Uterus (tissue), 4 donors: ENCODE measurements around the gene EGFLAM. TPM values are rescaled to one million over a fixed set of nuclear protein-coding genes. Genes with fewer than 3 reads are reported as not detected.
"Not testable (repeated sequence)": the region's sequence is repeated elsewhere in the genome, so short reads cannot be mapped to it uniquely, and the experiment has no call there.

Experiments
- DNase-seq, 2 donors: peaks; one replicate each; pipeline ENCODE4 v3.0.0-alpha.2; 2019 to 2020
- H3K27ac ChIP-seq, 2 donors: fragments of 200-600 bp; sonication (generic); 1 replicate in 1 of 2; 2 replicates in 1 of 2; pipeline ENCODE4 v1.5.1; 2016 to 2018
- H3K27me3 ChIP-seq, 2 donors: fragments of 200-600 bp; sonication (generic); one replicate each; pipeline ENCODE4 v1.5.1; 2018 to 2019; ENCODE audit warnings: control low read depth in 1 of 2
- H3K36me3 ChIP-seq, 2 donors: fragments of 200-600 bp; sonication (generic); one replicate each; pipeline ENCODE4 v1.5.1; 2019; ENCODE audit warnings: control low read depth in 1 of 2
- H3K4me1 ChIP-seq, 2 donors: fragments of 200-600 bp; sonication (generic); one replicate each; pipeline ENCODE4 v1.5.1; 2018 to 2019; ENCODE audit warnings: control low read depth in 1 of 2
- H3K4me3 ChIP-seq, 2 donors: fragments of 200-600 bp; sonication (generic); 1 replicate in 1 of 2; 2 replicates in 1 of 2; pipeline ENCODE4 v1.5.1; 2018 to 2019; ENCODE audit warnings: mild to moderate bottlenecking in 1 of 2
- H3K9me3 ChIP-seq, 2 donors: fragments of 200-600 bp; sonication (generic); one replicate each; pipeline ENCODE4 v1.5.1; 2019; ENCODE audit warnings: control low read depth in 1 of 2
- POLR2A ChIP-seq, 2 donors: fragments of 450-650 bp; IDR thresholded peaks; one replicate each; pipeline ENCODE4 v1.6.1; 2016; ENCODE audit warnings: antibody characterized with exemption in 2 of 2, mild to moderate bottlenecking in 1 of 2, moderate library complexity in 1 of 2
- intact Hi-C: fragments of 100-400 bp; cut with DNase I; formaldehyde crosslinking; loops from one replicate; pipeline ENCODE4 v1.15.1; 2023; ENCODE audit warnings: low total_unique reads
- total RNA-seq, 4 donors: library from RNA; depleted of rRNA in 3 of 4; stranded (reverse); fragments of >200 nt in 3 of 4; gene quantifications; one replicate each; pipeline versions ENCODE4 v1.1.0 to v1.2.4, GENCODE V29; 2014 to 2023
- TF ChIP-seq, protein P1 (sequence below), 4 experiments: fragments of 200-600 bp in 2 of 4; fragments of 450-650 bp in 2 of 4; sonication (generic) in 2 of 4; IDR thresholded peaks; one replicate each; pipeline ENCODE4 v1.5.1; 2016 to 2019; ENCODE audit warnings: antibody characterized with exemption in 4 of 4, mild to moderate bottlenecking in 2 of 4, moderate library complexity in 1 of 4
- donor health status: DM: yes; HTN: yes; CAD: no.

EGFLAM gene
- total RNA-seq, 4 donors from 2014 or later = 0.26 to 16.8 (median 3.6) TPM

DNA sequence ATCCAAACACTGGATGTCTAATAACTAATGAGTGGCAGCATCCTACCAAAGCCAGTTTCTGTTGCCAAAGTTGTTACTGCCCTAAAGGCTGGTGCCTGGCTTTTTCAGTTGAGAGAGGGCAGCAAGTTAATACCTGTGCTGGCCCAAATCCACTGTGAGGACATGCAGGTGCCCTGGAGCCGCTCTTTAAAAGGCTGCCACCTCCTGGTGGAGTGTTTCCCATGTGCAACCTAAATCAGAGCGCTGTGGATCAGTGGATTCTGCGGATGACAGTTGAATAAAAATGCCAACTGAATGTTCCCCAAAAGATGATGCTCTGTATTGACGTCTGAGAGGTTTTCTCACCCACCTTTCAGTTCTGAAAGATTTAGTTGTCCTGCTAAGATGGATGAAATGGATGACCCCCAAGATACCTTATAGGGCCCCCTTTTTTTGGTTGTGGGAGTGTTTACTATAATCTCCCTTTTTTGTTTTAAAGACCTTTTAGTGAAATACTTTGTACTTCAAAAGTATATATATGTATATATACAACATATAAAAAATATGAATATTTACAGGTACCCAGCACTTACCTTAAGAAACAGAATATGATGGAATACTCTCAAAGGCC lies 146.4 kb downstream of the EGFLAM start:
- intact Hi-C loops = no loop called here

DNA sequence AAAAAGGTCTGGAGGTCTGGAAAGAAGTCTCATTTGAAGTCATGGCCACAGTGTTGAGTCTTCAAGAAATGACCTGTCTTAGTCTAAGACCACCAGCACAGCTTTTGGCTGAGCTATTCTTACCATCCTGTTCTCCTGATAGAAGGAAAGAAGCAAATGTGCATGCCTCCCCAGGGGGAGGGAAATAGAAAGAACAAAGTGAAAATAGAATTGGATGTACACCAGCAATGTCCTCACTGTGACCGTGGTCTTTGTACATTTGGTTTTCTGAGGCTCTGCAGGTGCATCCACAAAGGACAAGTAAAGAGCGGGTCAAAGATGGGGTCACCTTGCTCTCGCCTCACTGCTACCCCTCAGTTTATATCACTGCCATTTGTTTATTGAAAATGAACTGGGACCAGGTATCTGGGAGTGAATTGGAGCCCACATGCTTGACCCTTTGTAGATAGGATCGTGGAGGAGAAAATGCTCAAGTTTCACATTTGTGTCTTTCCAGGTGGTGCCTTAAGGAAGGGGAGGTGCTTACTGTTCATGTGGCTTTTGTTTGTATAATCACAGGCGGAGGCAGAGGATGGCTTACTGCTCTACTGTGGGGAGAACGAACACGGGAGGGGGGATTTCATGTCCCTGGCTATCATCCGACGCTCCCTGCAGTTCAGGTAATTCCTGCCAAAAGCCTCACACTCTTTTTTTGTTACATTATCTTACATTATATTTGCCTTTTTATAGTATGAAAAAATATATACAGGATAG lies 150.3 kb downstream of the EGFLAM start:
- H3K9me3 ChIP-seq = no peaks in the 10 kb centered on the region
- H3K36me3 ChIP-seq = no peaks in the 10 kb centered on the region
- TF ChIP-seq POLR2A (IDR thresholded peaks at IDR 0.05) = no peak
- TF ChIP-seq, protein P1, sequence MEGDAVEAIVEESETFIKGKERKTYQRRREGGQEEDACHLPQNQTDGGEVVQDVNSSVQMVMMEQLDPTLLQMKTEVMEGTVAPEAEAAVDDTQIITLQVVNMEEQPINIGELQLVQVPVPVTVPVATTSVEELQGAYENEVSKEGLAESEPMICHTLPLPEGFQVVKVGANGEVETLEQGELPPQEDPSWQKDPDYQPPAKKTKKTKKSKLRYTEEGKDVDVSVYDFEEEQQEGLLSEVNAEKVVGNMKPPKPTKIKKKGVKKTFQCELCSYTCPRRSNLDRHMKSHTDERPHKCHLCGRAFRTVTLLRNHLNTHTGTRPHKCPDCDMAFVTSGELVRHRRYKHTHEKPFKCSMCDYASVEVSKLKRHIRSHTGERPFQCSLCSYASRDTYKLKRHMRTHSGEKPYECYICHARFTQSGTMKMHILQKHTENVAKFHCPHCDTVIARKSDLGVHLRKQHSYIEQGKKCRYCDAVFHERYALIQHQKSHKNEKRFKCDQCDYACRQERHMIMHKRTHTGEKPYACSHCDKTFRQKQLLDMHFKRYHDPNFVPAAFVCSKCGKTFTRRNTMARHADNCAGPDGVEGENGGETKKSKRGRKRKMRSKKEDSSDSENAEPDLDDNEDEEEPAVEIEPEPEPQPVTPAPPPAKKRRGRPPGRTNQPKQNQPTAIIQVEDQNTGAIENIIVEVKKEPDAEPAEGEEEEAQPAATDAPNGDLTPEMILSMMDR (IDR thresholded peaks at IDR 0.05) = no peak
- no peaks in the 10 kb centered on the region for H3K27me3 ChIP-seq
- H3K27ac ChIP-seq = no peak overlapping the region
- H3K4me3 ChIP-seq = no peak overlapping the region
- H3K4me1 ChIP-seq = no peaks in the 10 kb centered on the region
- no peak for DNase-seq
- intact Hi-C loops = no loop called here

More for the DNA sequence above, 146.4 kb downstream of the EGFLAM start:
- Histone ChIP-seq H3K4me3 (no peak overlapping the region), H3K27me3 (no peaks in the 10 kb centered on the region), H3K9me3 (no peaks in the 10 kb centered on the region), H3K36me3 (no peaks in the 10 kb centered on the region), H3K27ac (no peak overlapping the region), H3K4me1 (no peaks in the 10 kb centered on the region)
- no peak for TF ChIP-seq POLR2A (IDR thresholded peaks at IDR 0.05)
- TF ChIP-seq, protein P1 (IDR thresholded peaks at IDR 0.05) = no peak
- DNase-seq = no peak

DNA sequence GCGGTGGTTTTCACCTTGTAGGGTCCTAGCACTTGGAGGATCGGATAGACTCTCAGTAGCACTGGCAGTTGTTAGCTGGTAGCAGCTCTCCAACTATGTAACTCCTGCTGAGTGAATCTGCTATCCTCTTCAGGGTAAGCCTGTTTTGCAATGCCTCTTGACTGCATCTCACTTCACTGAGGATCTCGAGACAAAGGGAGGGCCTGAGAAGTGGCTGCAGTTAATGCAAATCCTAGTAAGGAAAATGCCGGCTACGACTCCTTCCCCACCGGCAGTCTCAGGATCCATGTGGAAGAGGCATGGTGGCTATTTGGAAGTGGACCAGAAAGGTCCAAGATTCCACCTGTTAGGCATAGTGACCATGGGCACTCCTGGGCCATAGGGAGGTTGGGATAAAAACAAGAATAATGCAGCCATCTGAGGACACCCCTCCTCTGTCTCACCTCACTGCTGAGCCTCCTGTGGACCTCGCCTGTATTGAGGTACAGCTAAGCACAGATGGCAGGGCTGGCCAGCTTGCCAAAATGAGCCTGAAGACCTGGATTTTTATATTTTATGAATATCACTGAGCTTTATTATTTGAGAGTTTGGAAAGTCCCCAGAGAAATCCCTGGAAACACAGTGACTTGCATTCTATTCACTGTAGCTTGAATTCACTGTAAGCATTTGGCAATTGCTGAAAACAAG lies 152.1 kb downstream of the EGFLAM start:
- TF ChIP-seq POLR2A (IDR thresholded peaks at IDR 0.05) = no peak
- intact Hi-C loops = no loop called here
- Histone ChIP-seq H3K9me3 (no peaks in the 10 kb centered on the region), H3K4me1 (no peaks in the 10 kb centered on the region), H3K27me3 (no peaks in the 10 kb centered on the region), H3K27ac (no peak overlapping the region), H3K4me3 (no peak overlapping the region), H3K36me3 (no peaks in the 10 kb centered on the region)
- DNase-seq = no peak

DNA sequence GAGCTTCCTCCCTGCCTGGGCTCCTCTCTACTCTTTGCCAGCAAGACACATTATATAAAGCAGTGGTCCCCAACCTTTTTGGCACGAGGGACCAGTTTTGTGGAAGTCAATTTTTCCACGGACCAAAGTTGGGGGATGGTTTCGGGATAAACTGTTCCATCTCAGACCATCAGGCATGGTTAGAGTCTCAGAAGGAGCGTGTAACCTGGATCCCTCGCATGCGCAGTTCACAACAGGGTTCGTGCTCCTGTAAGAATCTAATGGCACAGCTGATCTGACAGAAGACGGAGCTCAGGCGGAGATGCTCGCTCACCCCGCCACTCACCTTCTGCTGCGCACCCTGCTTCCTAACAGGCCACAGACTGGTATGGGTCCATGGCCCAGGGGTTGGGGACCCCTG lies 155.3 kb downstream of the EGFLAM start:
- Histone ChIP-seq H3K4me3 (no peak overlapping the region), H3K27me3 (no peaks in the 10 kb centered on the region), H3K36me3 (no peaks in the 10 kb centered on the region), H3K27ac (no peak overlapping the region), H3K9me3 (no peaks in the 10 kb centered on the region), H3K4me1 (no peaks in the 10 kb centered on the region)
- no peak for DNase-seq
- no peak for TF ChIP-seq POLR2A (IDR thresholded peaks at IDR 0.05)
- TF ChIP-seq, protein P1 (IDR thresholded peaks at IDR 0.05) = no peak
- intact Hi-C loops = no loop called here

DNA sequence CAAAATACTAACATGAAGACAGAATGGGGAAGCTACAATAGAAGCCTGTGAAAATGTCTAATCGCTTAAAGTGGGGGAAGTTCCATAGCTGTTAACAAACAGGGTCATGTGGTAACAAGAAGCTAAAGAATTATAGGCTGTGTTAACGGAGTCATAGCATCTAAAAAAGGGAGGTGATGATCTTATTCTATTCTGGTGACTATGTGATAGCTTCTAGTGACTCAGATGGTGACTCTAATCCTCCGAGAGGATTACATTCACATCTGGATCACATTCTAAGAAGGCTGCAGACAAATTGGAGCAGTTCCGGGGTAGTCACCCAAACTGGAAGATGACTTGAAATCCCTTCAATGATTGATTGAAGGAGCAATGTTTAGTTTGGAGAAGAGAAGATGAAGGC lies 156.0 kb downstream of the EGFLAM start:
- TF ChIP-seq, protein P1 (IDR thresholded peaks at IDR 0.05) = no peak
- no peak for TF ChIP-seq POLR2A (IDR thresholded peaks at IDR 0.05)
- Histone ChIP-seq H3K36me3 (no peaks in the 10 kb centered on the region), H3K4me3 (no peak overlapping the region), H3K9me3 (no peaks in the 10 kb centered on the region), H3K4me1 (no peaks in the 10 kb centered on the region), H3K27me3 (no peaks in the 10 kb centered on the region), H3K27ac (no peak overlapping the region)
- DNase-seq = no peak
- intact Hi-C loops = no loop called here

DNA sequence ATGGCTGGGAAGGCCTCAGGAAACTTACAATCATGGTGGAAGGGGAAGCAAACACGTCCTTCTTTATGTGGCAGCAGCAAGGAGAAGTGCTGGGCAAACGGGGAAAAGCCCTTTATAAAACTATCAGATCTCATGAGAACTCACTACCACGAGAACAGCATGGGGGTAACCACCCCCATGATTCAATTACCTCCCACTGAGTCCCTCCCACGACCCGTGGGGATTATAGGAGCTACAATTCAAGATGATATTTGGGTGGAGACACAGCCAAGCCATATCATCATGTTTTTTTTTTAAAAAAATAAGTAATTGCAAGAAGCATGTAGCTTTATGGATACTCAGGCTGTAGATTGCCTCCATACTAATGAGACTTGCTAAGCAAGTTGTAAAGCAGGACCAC lies 157.4 kb downstream of the EGFLAM start:
- DNase-seq, H3K27me3 ChIP-seq, H3K36me3 ChIP-seq, intact Hi-C loops, H3K4me3 ChIP-seq, H3K4me1 ChIP-seq, H3K27ac ChIP-seq, H3K9me3 ChIP-seq: not testable (repeated sequence)
